Measurements from ENCODE around the gene SNX18. TPM values are rescaled to one million over a fixed set of nuclear protein-coding genes. Genes with fewer than 3 reads are reported as not detected.

The SNX18 gene
- total and polyA plus RNA-seq, 2 of the 8 experiments (the other 6 are each of a cell fraction or from before 2014, with no cell fraction given): 5.8 to 17.7 TPM

GRCh38 chr5:54524082-54524481 lies 6.5 kb downstream of the SNX18 start (continued):
- no peak for TF ChIP-seq CHD7 (IDR thresholded peaks at IDR 0.05; ENCODE audit: insufficient replicate concordance, low read length)
- no peak for TF ChIP-seq TAF7 (optimal IDR thresholded peaks at IDR 0.05; ENCODE audit: borderline replicate concordance, low read depth, low read length)
- TF ChIP-seq CTBP2 (IDR thresholded peaks at IDR 0.05; ENCODE audit: borderline replicate concordance, insufficient read depth, insufficient read length, low read length): no peak

Data from H1 (cell line).